H1 (cell line): ENCODE measurements around the gene DEGS2. TPM values are rescaled to one million over a fixed set of nuclear protein-coding genes. Genes with fewer than 3 reads are reported as not detected.

Experiments
- CTCF ChIA-PET: fragments of 300-600 bp; sonication (Branson Sonifier 250); formaldehyde crosslinking; loops from one replicate; lab custom pipeline; 2021; ENCODE audit not compliant: partially characterized antibody; lab: Charles Lee
- POLR2A ChIA-PET: fragments of 300-600 bp; sonication (Branson Sonifier 250); formaldehyde crosslinking; loops from one replicate; lab custom pipeline; 2021; ENCODE audit warnings: inconsistent platforms; ENCODE audit not compliant: partially characterized antibody; lab: Charles Lee
- DNase-seq, 2 experiments: peaks; one replicate each; pipeline versions ENCODE4 v3.0.0 to v3.0.0-alpha.2; 2010 to 2022; ENCODE audit warnings: low spot score in 2 of 2, low read depth in 1 of 2, mixed read lengths in 1 of 2
- FAIRE-seq: peaks from 2 replicates; lab custom pipeline; 2011; peaks lifted over from hg19 to GRCh38; lab: Jason Lieb, UNC
- H2AFZ ChIP-seq: 2 replicates; pipeline ENCODE4 v1.8.1; 2012; ENCODE audit warnings: low read length, inconsistent platforms
- H2AK5ac ChIP-seq: 2 replicates; pipeline ENCODE4 v1.6.1; 2013; ENCODE audit warnings: low read depth, low read length
- H2BK120ac ChIP-seq: replicated peaks from 2 replicates; pipeline ENCODE3; 2013; ENCODE audit warnings: low read depth, low read length, inconsistent platforms
- H2BK12ac ChIP-seq: 2 replicates; pipeline ENCODE4 v1.6.1; 2013; ENCODE audit warnings: low read depth, low read length
- H2BK15ac ChIP-seq: 2 replicates; pipeline ENCODE4 v1.6.1; 2013; ENCODE audit warnings: low read length
- H2BK20ac ChIP-seq: 2 replicates; pipeline ENCODE4 v1.6.1; 2013; ENCODE audit warnings: low read length
- H2BK5ac ChIP-seq: 2 replicates; pipeline ENCODE4 v1.6.1; 2013; ENCODE audit warnings: low read depth, low read length
- H3K14ac ChIP-seq: 2 replicates; pipeline ENCODE4 v1.6.1; 2013; ENCODE audit warnings: inconsistent platforms; ENCODE audit not compliant: insufficient read length
- H3K18ac ChIP-seq: 2 replicates; pipeline ENCODE4 v1.6.1; 2013; ENCODE audit warnings: low read length; ENCODE audit errors: extremely low read depth
- H3K23ac ChIP-seq: 2 replicates; pipeline ENCODE4 v1.6.1; 2013; ENCODE audit warnings: inconsistent platforms; ENCODE audit not compliant: insufficient read length
- H3K23me2 ChIP-seq: 2 replicates; pipeline ENCODE4 v1.6.1; 2013; ENCODE audit warnings: low read depth, low read length
- H3K27ac ChIP-seq: 2 replicates; pipeline ENCODE4 v1.6.1; 2011; ENCODE audit warnings: low read depth, low read length, inconsistent platforms
- H3K27me3 ChIP-seq, 4 experiments: replicated peaks in 1 of 4; 1 replicate in 1 of 4; 2 replicates in 3 of 4; pipeline versions ENCODE4 v1.6.1 to v1.8.1; 2011 to 2013; ENCODE audit warnings: low read length in 3 of 4, mild to moderate bottlenecking in 3 of 4, inconsistent platforms in 2 of 4, mixed read lengths in 2 of 4, moderate library complexity in 1 of 4; ENCODE audit not compliant: control insufficient read depth in 3 of 4, insufficient read depth in 3 of 4; ENCODE audit errors: extremely low read depth in 1 of 4
- H3K36me3 ChIP-seq, 4 experiments: 2 replicates each; pipeline versions ENCODE4 v1.6.1 to v1.8.1; 2011 to 2013; ENCODE audit warnings: mild to moderate bottlenecking in 4 of 4, low read length in 3 of 4, moderate library complexity in 2 of 4, control low read depth in 1 of 4, inconsistent platforms in 1 of 4; ENCODE audit not compliant: insufficient read depth in 4 of 4, control insufficient read depth in 2 of 4
- H3K4ac ChIP-seq: replicated peaks from 2 replicates; pipeline ENCODE3; 2013; ENCODE audit warnings: low read length, low read depth, mixed read lengths, inconsistent platforms; ENCODE audit not compliant: insufficient read length
- H3K4me1 ChIP-seq, 4 experiments: replicated peaks in 1 of 4; 1 replicate in 1 of 4; 2 replicates in 3 of 4; pipeline versions ENCODE4 v1.6.1 to v1.8.1; 2011 to 2013; ENCODE audit warnings: low read length in 3 of 4, inconsistent platforms in 2 of 4, mixed read lengths in 1 of 4; ENCODE audit not compliant: insufficient read depth in 4 of 4, control insufficient read depth in 3 of 4
- H3K4me2 ChIP-seq, 2 experiments: 2 replicates each; pipeline versions ENCODE4 v1.6.1 to v1.8.1; 2011 to 2013; ENCODE audit warnings: low read depth in 2 of 2, low read length in 2 of 2, control low read depth in 1 of 2, inconsistent platforms in 1 of 2, mild to moderate bottlenecking in 1 of 2; ENCODE audit not compliant: insufficient read depth in 1 of 2
- H3K4me3 ChIP-seq, 4 experiments: fragments of 200-600, 300-600 bp in 1 of 4; sonication (generic), shearing (Covaris generic), sonication (Bioruptor Twin) in 1 of 4; 2 replicates each; pipeline versions ENCODE4 v1.5.1 to v1.8.1; 2011 to 2016; ENCODE audit warnings: low read length in 4 of 4, low read depth in 3 of 4, control low read depth in 2 of 4, inconsistent platforms in 2 of 4, mild to moderate bottlenecking in 2 of 4, mixed read lengths in 1 of 4, moderate library complexity in 1 of 4; ENCODE audit not compliant: insufficient read depth in 2 of 4; ENCODE audit errors: extremely low read depth in 1 of 4
- H3K56ac ChIP-seq: replicated peaks from 2 replicates; pipeline ENCODE3; 2013; ENCODE audit warnings: low read depth, mild to moderate bottlenecking, mixed read lengths, low read length, inconsistent platforms; ENCODE audit not compliant: insufficient read length
- H3K79me1 ChIP-seq: 2 replicates; pipeline ENCODE4 v1.6.1; 2013; ENCODE audit warnings: low read depth, low read length, control low read depth
- H3K79me2 ChIP-seq, 2 experiments: 2 replicates each; pipeline versions ENCODE4 v1.6.1 to v1.8.1; 2012 to 2013; ENCODE audit warnings: low read length in 2 of 2, mild to moderate bottlenecking in 2 of 2, inconsistent platforms in 1 of 2; ENCODE audit not compliant: insufficient read depth in 2 of 2, control insufficient read depth in 1 of 2
- H3K9ac ChIP-seq, 4 experiments: replicated peaks in 1 of 4; 1 replicate in 1 of 4; 2 replicates in 3 of 4; pipeline versions ENCODE4 v1.6.1 to v1.8.1; 2011 to 2013; ENCODE audit warnings: low read depth in 3 of 4, low read length in 3 of 4, control low read depth in 2 of 4, mild to moderate bottlenecking in 2 of 4, moderate library complexity in 2 of 4, inconsistent platforms in 1 of 4; ENCODE audit errors: extremely low read depth in 1 of 4
- H3K9me3 ChIP-seq, 2 experiments: 2 replicates each; pipeline versions ENCODE4 v1.6.1 to v1.8.1; 2012 to 2013; ENCODE audit warnings: mild to moderate bottlenecking in 2 of 2, moderate library complexity in 2 of 2, control low read depth in 1 of 2, inconsistent platforms in 1 of 2, low read depth in 1 of 2, low read length in 1 of 2, mixed read lengths in 1 of 2; ENCODE audit not compliant: insufficient read depth in 2 of 2
- H4K20me1 ChIP-seq, 2 experiments: replicated peaks in 1 of 2; 2 replicates each; pipeline versions ENCODE3 to v1.8.1; 2011 to 2013; ENCODE audit warnings: inconsistent platforms in 2 of 2, low read length in 2 of 2, mild to moderate bottlenecking in 1 of 2; ENCODE audit not compliant: insufficient read depth in 2 of 2, control insufficient read depth in 1 of 2
- H4K5ac ChIP-seq: 2 replicates; pipeline ENCODE4 v1.6.1; 2013; ENCODE audit warnings: low read length, low read depth, mixed read lengths, inconsistent platforms; ENCODE audit not compliant: insufficient read length
- H4K8ac ChIP-seq: 2 replicates; pipeline ENCODE4 v1.8.0; 2013; ENCODE audit warnings: mild to moderate bottlenecking, moderate library complexity, low read length, inconsistent platforms; ENCODE audit not compliant: insufficient read depth; ENCODE audit errors: extremely low read depth
- H4K91ac ChIP-seq: replicated peaks from 2 replicates; pipeline ENCODE3; 2013; ENCODE audit warnings: low read length, mixed read lengths, inconsistent platforms; ENCODE audit not compliant: insufficient read length
- CREB1 ChIP-seq: IDR thresholded peaks from 2 replicates; pipeline ENCODE4 v1.6.1; 2012; ENCODE audit warnings: inconsistent platforms
- CTBP2 ChIP-seq: IDR thresholded peaks from 2 replicates; pipeline ENCODE4 v1.7.0; 2011; ENCODE audit warnings: borderline replicate concordance, mild to moderate bottlenecking, moderate library complexity, mixed read lengths, low read length; ENCODE audit not compliant: insufficient read depth, insufficient read length
- EP300 ChIP-seq, 2 experiments: IDR thresholded peaks; 1 replicate in 1 of 2; 2 replicates in 1 of 2; pipeline ENCODE4 v1.6.1; 2011 to 2012; ENCODE audit warnings: low read depth in 2 of 2, low read length in 2 of 2, mild to moderate bottlenecking in 2 of 2, borderline replicate concordance in 1 of 2, inconsistent platforms in 1 of 2, moderate library complexity in 1 of 2
- FOSL1 ChIP-seq: IDR thresholded peaks from 2 replicates; pipeline ENCODE4 v1.6.1; 2011; ENCODE audit warnings: mild to moderate bottlenecking, low read depth, low read length, moderate library complexity; ENCODE audit not compliant: insufficient read depth
- HDAC6 ChIP-seq: IDR thresholded peaks from one replicate; pipeline ENCODE4 v1.7.1; 2012; ENCODE audit warnings: low read depth, mild to moderate bottlenecking, inconsistent platforms, low read length, moderate library complexity
- POU5F1 ChIP-seq: IDR thresholded peaks from 2 replicates; pipeline ENCODE4 v1.6.1; 2011; ENCODE audit warnings: low read depth, mild to moderate bottlenecking, low read length, moderate library complexity
- RAD21 ChIP-seq, 2 experiments: IDR thresholded peaks in 1 of 2; conservative IDR thresholded peaks in 1 of 2; 2 replicates each; pipeline ENCODE4 v1.6.1; 2011; ENCODE audit warnings: low read depth in 2 of 2, low read length in 2 of 2, improper control_type of control experiment in 1 of 2, inconsistent platforms in 1 of 2, mild to moderate bottlenecking in 1 of 2, moderate library complexity in 1 of 2
- RFX5 ChIP-seq: IDR thresholded peaks from 2 replicates; pipeline ENCODE4 v1.6.1; 2011; ENCODE audit warnings: low read depth, low read length, improper control_type of control experiment, borderline replicate concordance
- RNF2 ChIP-seq: fragments of 200-900, 300-1000 bp; sonication (generic); IDR thresholded peaks from 2 replicates; pipeline ENCODE4 v1.7.1; 2016; ENCODE audit warnings: borderline replicate concordance, low read depth, mild to moderate bottlenecking, antibody characterized with exemption, low read length; ENCODE audit not compliant: poor library complexity, severe bottlenecking; ENCODE audit errors: missing control alignments
- SRF ChIP-seq: IDR thresholded peaks from 2 replicates; pipeline ENCODE4 v1.6.1; 2011; ENCODE audit warnings: mild to moderate bottlenecking, low read depth, low read length, moderate library complexity
- TBP ChIP-seq: IDR thresholded peaks from 2 replicates; pipeline ENCODE4 v1.6.1; 2011; ENCODE audit warnings: low read depth, low read length, improper control_type of control experiment
- USF2 ChIP-seq: IDR thresholded peaks from 2 replicates; pipeline ENCODE4 v1.6.1; 2011; ENCODE audit warnings: low read length, improper control_type of control experiment
- WGBS, 2 experiments: shearing (Covaris generic) in 1 of 2; methylation state at CpG; one replicate each; pipeline versions ENCODE4 v1.1.6 to v1.1.7; 2013 to 2015; ENCODE audit warnings: low lambda C conversion rate in 2 of 2, mixed read lengths in 2 of 2, inconsistent platforms in 1 of 2, low coverage in 1 of 2, missing lambda C conversion rate in 1 of 2; ENCODE audit not compliant: insufficient replicate concordance in 2 of 2, insufficient coverage in 1 of 2, insufficient read length in 1 of 2; ENCODE audit errors: extremely low coverage in 1 of 2, missing lambda C conversion rate in 1 of 2; 5-methylcytosine and 5-hydroxymethylcytosine counted together
- polyA plus RNA-seq, 7 experiments: library from polyadenylated mRNA; depleted of rRNA in 3 of 7; stranded (reverse) in 5 of 7; unstranded in 2 of 7; fragments of >200 nt in 5 of 7; fragments of 200-250 nt in 2 of 7; gene quantifications; 1 replicate in 5 of 7; 2 replicates in 1 of 7; 4 replicates in 1 of 7; pipeline versions ENCODE4 v1.2.1 to v1.2.3, GENCODE V29; 2011 to 2013; ENCODE audit warnings: missing spikeins in 2 of 7, mixed read lengths in 2 of 7
- total RNA-seq: library from RNA; stranded (reverse); fragmentation: NEBNext Ultra II Directional; extraction: Animal tissue kit (Norgen Biotek cat#: 25700); gene quantifications from 2 replicates; pipeline ENCODE4 v1.2.1, GENCODE V29; 2021

DEGS2 gene
- total and polyA plus RNA-seq, 2 of the 8 experiments (the other 6 are each of a cell fraction or from before 2014, with no cell fraction given): 0.61 to 0.82 TPM

GRCh38 chr14:100137173-100137572, 22.3 kb downstream of the DEGS2 start:
- Histone ChIP-seq H3K4me3 (no peak overlapping the region), H3K9ac (no peak overlapping the region)
- no peak for FAIRE-seq
- no peak for TF ChIP-seq POU5F1
- no peak for TF ChIP-seq EP300 (IDR thresholded peaks at IDR 0.05; ENCODE audit: borderline replicate concordance in 1 of 2, low read depth in 2 of 2, low read length in 2 of 2)
- no peak for TF ChIP-seq RNF2
- no peak for TF ChIP-seq CREB1
- no peak for TF ChIP-seq RFX5
- TF ChIP-seq FOSL1: no peak
- no peak for TF ChIP-seq SRF
- TF ChIP-seq TBP: no peak
- no peak for TF ChIP-seq USF2
- TF ChIP-seq RAD21 (IDR thresholded peaks at IDR 0.05 in 1 of 2, conservative IDR thresholded peaks at IDR 0.05 in 1 of 2; ENCODE audit: low read depth in 2 of 2, low read length in 2 of 2): no peak
- TF ChIP-seq CTBP2: no peak
- no peak for TF ChIP-seq HDAC6

More at GRCh38 chr14:100137173-100137572, 22.3 kb downstream of the DEGS2 start:
- Histone ChIP-seq H3K4me2 (no peak overlapping the region), H3K4me1 (peaks cover 0 to 6% (median 5%) of the 10 kb centered on the region in 4 experiments; a peak in 5 of 7 replicates), H3K14ac (no peak overlapping the region), H2AFZ (no peak overlapping the region), H3K4ac (no peak overlapping the region), H3K27me3 (no peaks in the 10 kb centered on the region; a peak in 1 of 7 replicates), H4K91ac (no peak overlapping the region), H2AK5ac (no peak overlapping the region), H3K23me2 (no peaks in the 10 kb centered on the region), H2BK12ac (no peak overlapping the region), H2BK5ac (no peak overlapping the region), H3K18ac (no peak overlapping the region), H2BK120ac (no peak overlapping the region), H4K20me1 (peaks cover 0 to 6% of the 10 kb centered on the region in 2 experiments), H2BK20ac (no peak overlapping the region), H3K56ac (no peak overlapping the region), H4K8ac (no peak overlapping the region), H2BK15ac (no peak overlapping the region), H3K79me2 (no peaks in the 10 kb centered on the region), H4K5ac (no peak overlapping the region), H3K9me3 (no peaks in the 10 kb centered on the region), H3K36me3 (no peaks in the 10 kb centered on the region; a peak in 2 of 8 replicates), H3K27ac (no peak overlapping the region), H3K23ac (no peak overlapping the region), H3K79me1 (peaks cover 3% of the 10 kb centered on the region; the same call in 1 of the 2 replicates)
- no peak for DNase-seq
- 92% methylated on average over 8 of the region's 8 CpGs; no CpG with 5 or more reads in 1 of the 2 experiments for WGBS, 2 experiments
- ChIA-PET POLR2A (interaction anchor here (1.1 to 1.4 kb wide), 2 partner anchors 9 to 12 kb away, joined by 3 read pairs; no protein-coding TSS in a partner anchor), CTCF (interaction anchor here (1.1 to 22.9 kb wide), 7 partner anchors 18 to 192 kb away, joined by 3 to 307 read pairs (median 4); partner anchors contain the start of gene DEGS2)
